DLD1 (cell line): ENCODE data around the gene MLF2.

ENCODE experiments used
- in situ Hi-C: cut with HindIII; loops from 2 replicates; pipeline ENCODE4 v1.10.0; 2017; ENCODE audit warnings: low sequenced_read_pairs

Gene MLF2, protein sequence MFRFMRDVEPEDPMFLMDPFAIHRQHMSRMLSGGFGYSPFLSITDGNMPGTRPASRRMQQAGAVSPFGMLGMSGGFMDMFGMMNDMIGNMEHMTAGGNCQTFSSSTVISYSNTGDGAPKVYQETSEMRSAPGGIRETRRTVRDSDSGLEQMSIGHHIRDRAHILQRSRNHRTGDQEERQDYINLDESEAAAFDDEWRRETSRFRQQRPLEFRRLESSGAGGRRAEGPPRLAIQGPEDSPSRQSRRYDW

DNA sequence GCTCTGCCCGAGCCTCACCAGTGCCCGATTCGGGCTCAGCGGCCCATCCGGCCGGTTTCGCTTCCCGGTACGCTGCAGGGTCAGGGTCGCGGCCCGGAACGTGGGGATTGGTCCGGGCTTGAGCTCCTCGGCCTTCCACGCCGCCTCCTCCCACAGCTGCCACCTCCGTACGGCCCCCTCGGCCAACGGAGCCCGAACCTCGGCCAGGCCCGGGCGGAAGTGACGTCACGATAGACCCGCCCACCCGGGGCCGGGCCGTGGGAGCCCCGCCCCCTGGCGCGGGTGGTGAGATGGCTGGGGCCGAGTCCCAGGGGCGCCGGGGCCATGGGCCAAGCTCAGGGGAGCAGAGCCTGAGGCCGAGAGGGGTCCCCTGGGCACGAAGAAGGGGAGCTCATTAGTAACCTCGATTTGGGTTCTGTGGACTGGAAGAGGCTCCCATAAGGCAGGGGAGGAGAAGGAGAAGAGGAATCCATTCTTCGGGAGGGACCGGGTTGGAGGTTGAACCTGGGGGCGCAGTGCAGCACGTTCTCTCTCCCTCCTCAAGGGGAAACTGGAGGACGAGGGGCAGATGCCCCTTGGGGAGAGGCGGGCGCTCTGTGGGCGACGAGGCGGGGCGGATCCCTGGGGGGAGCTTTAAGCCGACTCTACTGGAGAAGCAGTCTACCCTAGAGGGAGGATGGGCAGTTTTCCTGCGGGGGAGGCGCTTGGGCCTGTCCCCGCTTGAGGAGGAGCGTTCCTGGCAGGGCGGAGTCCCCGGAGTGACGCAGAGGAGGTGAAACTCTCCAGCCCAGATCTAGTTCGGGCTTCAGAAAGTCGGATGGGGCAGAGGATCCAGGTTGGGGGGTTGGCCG lies at the start of gene MLF2:
MLF2 (minus strand) TSS at position 221 of the 851 bp plus-strand sequence. CDS start 807 bp downstream, outside the sequence.
- in situ Hi-C loops, result no loop called here

DNA sequence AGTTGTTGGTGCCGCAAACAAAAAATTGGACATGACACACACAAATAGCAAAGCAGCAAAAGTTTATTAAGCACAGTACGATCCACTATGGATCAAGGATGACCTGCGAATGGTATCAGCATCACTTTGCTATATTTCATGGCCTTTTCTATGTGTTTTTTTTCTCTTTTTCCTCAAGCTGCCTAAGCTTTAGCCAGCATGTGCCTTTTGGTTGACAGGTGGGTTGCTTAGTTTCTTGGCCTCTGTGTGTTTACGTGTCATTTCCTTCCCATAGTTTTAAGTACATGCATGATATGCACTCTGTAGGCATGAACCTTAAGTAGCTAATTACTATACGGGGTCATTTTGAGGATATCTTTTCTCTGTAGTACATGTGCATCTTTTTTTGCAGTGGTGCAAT lies 46.2 kb upstream of the MLF2 start:
- in situ Hi-C loops, result no loop called here

GRCh38 chr12:6796576-6796975 lies 43.6 kb upstream of the MLF2 start:
- in situ Hi-C loops, result no loop called here

DNA sequence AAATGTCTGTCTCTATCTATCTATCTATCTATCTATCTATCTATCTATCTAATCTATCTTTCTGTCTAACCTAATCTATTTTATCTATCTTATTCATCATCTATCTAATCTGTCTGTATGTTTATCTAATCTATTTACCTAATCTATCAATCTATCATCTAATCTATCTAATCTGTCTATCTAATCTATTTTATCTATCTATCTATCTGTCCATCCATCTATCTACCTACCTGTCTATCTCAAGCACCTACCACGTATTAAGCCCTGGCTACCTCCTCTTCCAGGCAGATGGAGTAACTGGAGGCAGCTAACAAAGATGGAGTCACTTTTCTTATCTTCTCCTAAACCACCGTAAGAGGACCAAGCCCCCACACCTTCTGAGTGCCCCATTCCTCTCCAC lies 42.1 kb upstream of the MLF2 start:
- in situ Hi-C loops, result no loop called here

DNA sequence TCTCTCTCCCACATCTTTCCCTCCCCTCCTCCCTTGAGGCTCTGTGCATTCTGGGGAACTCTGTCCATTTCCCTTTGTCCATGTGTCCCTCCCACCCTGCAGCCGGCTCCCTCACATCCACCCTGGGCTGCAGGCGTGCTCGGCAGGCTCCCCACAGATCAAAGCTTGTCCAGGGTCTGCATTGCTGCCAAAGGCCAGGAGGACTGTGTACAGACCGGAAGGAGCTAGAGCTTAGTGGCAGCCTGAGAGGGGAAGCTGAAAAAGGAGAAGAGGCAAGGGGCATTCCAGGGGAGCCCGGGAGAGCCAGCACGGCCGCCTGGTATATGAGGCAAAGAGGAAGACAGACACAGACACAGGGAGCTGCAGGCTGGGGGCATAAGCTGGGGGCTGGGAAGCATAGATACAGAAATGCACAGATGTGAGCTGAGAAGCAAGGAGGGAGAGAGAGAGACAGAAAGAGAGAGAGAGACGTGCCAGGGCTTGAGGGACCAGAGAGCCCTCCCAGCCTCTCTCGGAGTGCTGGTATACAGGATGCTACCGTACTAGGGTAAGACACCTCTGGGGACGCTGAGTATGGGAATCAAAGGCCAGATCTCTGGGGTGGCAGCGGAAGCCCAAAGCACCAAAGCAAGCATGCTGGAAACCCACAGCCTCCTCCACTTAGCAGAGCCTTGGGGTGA lies 39.7 kb upstream of the MLF2 start:
- in situ Hi-C loops, result no loop called here

- in situ Hi-C loops, result no loop called here
Measured at GRCh38 chr12:6791931-6792520, 39.1 kb upstream of the MLF2 start.

GRCh38 chr12:6790496-6791150 lies 37.7 kb upstream of the MLF2 start:
- in situ Hi-C loops, result no loop called here

DNA sequence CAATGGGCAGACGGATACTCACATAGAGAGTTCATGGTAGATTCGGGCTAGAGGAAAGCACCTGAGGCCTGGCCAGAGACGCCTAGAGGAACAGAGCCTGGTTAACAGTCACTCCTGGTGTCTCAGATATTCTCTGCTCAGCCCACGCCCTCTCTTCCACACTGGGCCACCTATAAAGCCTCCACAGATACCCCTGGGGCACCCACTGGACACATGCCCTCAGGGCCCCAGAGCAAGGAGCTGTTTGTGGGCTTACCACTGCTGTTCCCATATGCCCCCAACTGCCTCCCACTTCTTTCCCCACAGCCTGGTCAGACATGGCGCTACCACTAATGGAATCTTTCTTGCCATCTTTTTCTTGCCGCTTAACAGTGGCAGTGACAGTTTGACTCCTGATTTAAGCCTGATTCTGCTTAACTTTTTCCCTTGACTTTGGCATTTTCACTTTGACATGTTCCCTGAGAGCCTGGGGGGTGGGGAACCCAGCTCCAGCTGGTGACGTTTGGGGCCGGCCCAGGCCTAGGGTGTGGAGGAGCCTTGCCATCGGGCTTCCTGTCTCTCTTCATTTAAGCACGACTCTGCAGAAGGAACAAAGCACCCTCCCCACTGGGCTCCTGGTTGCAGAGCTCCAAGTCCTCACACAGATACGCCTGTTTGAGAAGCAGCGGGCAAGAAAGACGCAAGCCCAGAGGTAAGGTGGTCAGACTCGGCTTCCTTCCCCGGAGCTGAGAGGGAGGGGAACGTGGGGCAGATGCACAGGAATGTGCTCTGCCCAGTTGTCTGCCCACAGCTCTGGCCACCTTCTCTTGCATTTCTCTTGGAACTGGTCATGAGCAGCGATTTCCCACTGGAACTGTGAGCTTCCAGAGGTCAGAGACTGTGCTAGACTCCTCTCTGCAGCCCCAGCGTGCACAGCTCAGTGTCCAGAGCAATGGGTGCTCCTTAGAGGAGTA lies 36.3 kb upstream of the MLF2 start, which contains the start of gene CD4:
CD4 (plus strand) TSS at position 557 of the 953 bp plus-strand sequence. CDS start 10,611 bp downstream, outside the sequence.
- in situ Hi-C loops, result no loop called here

GRCh38 chr12:6787309-6787708 lies 34.4 kb upstream of the MLF2 start:
- in situ Hi-C loops, result no loop called here

- in situ Hi-C loops, result no loop called here
Measured at GRCh38 chr12:6786416-6787094, 33.6 kb upstream of the MLF2 start.

GRCh38 chr12:6784761-6785160 lies 31.8 kb upstream of the MLF2 start:
- in situ Hi-C loops, result no loop called here

DNA sequence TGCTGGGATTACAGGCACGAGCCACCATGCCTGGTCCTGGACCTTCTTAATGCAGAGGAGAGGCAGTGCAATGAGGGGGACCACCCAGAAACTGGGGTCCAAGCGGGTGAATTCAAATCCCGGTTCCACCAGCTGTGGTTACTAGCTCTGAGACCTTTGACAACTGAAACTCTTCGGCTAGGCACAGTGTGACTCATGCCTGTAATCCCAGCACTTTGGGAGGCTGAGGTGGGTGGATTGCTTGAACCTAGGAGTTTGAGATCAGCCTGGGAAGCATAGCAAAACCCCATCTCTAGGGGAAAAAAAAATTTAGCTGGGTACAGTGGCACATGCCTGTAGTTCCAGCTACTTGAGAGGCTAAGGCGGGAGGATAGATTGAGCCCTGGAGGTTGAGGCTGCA lies 31.4 kb upstream of the MLF2 start:
- in situ Hi-C loops, result no loop called here

DNA sequence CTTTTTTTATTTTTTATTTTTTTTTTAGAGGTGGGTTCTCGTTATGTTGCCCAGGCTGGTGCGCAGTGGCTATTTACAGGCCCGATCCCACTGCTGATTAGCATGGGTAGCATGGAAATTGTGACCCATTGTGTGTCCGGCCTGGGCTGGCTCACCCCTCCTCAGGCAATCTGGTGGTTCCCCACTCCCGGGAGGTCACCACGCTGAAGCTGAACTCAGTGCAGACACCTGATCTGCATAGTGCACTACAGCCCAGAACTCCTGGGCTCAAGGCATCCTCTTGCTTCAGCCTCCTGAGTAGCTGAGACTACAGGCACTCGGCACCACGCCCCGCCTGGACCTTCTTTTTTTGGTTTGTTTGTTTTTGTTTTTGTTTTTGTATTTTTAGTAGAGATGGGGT lies 30.9 kb upstream of the MLF2 start:
- in situ Hi-C loops, result no loop called here

DNA sequence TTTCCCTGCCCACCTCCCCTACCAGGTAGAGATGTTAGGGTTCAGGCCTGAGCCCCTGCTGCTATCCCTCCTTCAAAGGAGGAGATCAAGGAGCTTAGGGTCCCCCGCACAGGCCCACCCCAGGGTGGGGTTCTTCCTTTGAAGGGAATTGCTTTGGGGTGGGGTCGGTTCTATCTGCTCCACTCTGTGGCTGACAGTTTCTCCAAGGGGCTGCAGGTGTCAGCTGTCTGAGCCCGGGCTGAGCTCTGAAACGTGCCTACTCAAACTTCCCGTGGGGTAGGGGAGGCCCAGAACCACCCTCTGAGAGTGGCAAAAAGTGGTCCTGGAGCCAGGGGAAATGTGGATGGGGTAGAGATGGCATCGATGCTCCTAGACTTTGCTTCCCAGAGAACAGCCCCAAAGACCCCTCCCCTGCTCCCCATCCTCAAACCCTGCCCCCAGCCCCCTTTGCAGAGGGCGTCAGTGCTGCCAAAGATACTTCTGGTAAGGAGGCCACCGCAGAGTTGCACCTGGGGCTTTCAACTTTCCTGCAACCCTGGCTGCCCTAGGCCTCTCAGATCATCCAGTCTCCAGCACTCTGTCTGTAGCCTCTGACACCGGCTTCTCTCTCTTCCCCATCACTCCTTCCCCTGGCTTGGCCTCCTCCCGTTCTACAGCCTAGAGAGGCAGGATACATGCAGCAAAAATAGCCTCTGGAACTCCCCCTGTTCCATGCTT lies 30.1 kb upstream of the MLF2 start:
- in situ Hi-C loops, result no loop called here

DNA sequence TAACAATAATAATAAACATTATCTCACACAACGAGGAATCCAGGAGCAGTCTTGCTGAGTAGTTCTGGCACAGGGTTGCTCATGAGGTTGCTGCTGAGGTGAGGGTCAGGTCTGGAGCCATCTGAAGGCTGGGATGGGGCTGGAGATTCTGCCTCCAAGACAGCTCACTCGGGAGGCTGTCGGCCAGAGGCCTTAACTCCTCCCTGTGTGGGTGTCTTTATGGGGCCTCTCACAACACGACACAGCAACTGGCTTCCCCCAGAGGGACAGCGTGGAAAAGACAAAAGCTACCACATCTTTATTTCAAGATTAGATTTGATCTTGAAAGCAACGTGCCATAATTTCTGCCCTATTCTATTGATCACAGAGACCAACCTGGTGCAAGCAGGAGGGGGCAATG lies 29.2 kb upstream of the MLF2 start:
- in situ Hi-C loops, result no loop called here

DNA sequence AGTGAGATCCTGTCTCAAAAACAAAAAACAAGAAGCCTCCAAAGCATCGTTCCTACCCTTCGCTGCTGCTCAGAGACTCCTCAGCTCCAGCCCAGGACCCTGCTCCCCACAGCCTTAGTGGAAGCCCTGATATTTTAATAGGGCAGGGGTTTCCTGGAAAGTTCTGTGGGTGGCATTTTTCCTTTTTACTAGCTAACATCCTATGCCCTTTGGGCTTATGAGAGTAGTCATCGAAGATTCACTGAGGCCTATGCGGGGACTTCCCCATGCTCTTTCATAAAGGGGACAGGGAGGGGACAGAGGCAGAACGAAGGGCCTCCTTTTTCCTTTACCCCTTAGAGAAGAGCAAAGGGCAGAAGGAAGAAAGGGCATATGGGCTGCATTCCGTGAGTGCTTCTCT lies 27.6 kb upstream of the MLF2 start:
- in situ Hi-C loops, result no loop called here

- in situ Hi-C loops, result no loop called here
Measured at GRCh38 chr12:6779708-6780432, 26.9 kb upstream of the MLF2 start.
